ENCODE measurements around the gene VASH1.
"Not testable (repeated sequence)": the region's sequence is repeated elsewhere in the genome, so short reads cannot be mapped to it uniquely, and the experiment has no call there.

The VASH1 gene

DNA sequence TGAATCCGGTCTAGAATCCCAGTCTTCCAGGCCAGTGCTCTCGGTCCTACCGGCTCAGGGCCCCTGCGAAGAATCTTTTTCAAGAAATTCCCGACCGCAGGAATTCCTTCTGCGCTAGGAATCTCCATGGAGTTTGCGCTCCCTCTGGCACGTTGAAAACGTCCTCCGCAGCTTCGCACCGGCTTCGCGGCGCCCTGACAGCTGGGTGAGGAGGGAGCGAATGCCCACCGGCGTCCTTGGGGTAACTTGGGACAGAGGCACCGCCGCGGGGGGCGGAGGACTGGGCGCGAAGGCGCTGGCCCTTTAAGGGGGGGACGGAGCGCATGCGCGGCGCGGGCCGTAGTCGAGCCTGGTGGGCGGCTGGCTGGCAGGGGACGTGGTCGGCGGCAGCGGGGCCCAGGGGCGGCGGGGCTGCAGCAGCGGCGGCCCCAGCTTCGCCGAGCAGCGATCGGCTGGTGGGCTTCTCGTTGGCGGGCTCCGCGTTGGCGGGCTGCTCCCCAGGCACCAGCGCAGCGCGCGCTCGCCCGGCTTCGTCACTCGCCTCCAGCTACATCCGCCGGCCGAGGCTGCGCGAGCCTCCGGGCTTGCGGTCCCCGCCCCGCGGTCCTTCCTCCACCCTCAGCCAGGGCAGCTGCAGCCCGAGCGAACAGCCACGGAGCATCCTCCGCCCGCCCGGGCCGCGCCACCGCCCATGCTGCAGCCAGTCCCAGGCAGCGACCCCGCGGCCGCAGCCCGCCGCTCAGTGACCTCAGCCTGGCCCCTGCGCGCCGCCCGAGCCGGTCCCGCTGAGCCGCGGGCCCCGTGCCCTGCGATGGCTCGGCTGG, at the start of gene VASH1:
TSS of gene VASH1 (plus strand) at position 333 of the 824 bp plus-strand sequence. CDS start 1,354 bp downstream, outside the sequence.
- DNase-seq: no peak

DNA sequence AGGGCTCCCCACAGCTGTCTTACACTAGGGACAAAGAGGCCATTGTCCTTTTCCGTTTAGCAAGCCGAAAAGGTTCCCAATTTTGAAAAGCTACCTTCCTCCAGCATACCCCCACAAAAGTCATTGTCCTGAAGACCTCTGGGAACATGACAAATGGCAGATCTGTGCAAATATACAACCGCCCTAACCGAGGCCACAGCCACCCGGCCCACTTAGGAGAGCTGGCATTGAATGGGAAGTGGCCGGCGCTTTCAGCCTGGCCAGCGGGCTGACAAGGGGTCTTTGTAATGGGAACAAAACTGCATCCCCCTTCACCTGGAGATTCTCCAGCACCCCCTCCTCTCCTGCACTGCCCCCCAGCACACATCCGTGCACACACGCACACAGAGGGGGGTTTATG, 48.1 kb upstream of the VASH1 start:
- no peak for DNase-seq

DNA sequence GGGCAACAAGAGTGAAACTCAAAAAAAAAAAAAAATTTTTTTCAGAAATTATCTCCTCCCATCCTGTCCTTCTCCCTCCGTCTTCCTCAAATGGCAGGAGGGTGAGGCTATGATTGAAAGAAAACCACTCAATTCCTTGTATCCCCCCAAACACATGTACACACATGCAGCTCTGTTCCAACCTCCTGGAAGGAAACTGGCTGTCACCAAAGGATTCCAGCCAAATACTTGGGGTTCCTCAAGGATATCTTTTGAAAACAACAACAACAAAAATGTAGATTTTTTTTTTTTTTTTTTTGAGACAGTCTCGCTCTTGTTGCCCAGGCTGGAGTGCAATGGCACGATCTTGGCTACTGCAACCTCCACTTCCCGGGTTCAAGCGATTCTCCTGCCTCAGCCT, 46.8 kb upstream of the VASH1 start:
- DNase-seq: no peak

DNA sequence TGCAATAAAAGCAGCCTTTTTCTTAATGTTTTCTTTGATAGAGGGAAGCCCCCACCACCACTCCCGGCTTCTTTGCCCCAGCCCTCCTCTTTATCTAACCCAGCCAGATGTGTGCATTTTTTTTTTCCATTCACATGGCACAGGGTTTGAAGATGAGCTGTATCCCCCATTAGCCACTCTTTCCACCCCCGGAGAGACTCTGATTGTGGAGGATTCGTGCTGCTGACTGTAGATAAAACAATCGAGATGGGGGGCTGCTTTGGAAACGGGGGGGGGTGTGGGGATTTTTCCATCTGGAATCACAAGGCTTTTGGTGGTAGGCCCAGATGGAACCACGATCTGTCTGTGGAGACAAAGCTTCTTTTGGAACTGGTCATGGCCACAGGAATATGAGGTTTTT, 46.2 kb upstream of the VASH1 start:
- DNase-seq: no peak

DNA sequence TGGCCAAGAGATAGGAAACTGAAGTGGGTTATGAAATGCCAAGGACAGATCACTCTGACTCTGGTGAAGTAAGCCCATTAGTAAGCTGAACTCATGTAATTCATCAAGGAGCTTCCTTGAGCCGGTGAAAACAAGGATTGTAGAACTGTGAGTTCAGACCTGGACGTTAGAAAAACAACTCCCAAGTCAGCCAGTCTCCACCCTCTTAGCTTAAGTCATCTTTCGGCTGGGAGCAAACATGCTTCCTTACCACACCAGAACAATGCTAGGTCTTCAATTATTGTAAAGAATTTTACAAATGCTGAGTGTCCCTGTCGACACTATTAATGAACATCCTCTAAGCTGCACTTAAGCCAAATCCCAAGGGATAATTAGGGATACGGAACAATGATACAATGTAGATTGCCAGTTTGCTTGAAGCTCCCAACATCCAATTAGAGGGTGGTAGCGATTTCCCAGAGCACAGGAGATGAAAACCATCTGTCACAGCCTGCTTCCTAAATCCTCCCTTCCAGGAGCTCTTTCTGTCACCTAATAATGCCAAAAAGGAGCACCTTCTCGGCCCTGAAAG, 45.7 kb upstream of the VASH1 start:
- DNase-seq: no peak

DNA sequence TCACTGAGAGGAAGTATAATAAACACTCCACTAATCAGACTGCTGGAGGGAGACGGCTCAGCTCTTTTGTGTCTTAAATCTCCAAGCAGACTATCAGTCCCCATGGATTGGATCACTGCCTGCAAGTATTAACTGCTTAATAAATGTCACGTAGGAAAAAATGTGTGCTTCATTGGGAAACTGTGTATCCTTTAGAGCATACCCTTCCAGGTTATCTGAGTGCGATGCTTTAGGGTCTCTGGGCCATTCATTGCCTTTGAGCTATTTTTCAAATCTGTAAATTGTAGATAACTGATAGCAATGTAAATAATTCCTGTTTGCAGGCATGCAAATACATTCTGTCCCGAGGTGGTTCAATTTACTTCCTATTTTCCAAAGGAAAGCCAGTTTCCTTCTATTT, 45.0 kb upstream of the VASH1 start:
- DNase-seq: no peak

DNA sequence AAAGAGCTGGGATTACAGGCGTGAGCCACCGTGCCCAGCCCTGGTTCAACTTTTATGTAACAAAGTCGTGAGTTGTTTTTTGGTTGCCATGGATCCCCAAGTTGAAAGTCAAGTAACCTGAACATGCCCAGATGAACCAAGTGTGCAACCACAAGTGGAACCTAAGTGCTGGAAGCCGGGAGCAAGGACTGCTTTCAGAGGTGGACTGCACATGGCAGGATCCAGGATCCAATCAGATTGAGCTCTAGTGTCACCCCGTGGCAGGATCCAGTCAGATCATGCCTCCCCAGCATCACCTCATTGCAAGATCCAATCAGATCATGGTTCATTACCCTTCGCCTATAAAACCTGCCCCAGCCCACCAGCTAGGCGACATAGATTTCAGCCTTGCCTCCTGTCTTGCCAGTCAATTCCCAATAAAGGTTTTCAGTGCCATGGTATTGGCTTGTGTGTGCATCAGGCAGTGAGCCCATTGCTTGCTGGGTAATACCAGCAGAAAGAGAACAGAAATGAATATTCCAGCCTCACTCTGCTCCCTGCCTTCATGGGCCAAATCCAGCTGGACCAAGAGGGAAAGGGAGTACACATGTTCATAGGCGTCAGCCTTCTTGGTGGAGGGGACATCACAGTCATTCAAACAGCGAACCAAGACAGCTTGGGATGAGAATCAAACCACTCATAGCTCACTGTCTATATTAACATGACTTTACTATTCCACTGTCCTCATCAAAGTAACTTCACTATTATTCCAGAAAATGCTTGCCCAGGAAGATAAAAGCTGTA, 43.6 kb upstream of the VASH1 start:
- no peak for DNase-seq

DNA sequence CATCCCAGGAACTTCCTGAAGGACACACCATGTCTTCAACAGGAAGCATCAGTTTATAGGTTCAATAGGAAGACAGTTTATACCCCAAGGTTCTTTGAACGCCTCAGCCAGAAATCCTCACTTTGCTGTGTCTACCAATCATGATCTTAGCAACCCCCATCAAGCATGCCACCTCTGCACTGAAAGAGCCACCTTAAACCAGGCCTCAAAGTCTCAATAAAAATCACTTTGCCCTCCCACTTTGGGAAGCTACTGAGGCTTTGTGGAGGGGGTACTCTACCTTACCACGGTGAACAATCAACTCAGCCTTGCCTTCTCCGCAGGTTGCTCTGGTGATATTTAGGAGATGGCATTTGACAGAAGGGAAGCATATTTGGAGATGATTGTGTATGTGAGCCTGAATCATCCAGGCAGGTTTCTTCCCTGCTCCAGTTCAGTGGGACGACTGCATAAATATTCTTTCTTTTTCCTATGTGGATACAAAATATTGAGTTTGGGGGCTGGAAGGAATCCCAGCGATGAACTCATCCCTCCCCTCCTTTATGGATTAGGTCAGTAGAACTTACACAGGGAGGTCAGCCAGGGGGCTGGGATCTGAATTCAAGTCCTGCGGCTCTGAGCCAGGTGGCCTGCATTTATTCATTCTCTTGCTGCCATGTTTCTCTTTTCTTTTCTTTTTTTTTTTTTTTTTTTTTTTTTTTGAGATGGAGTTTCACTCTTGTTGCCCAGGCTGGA, 42.8 kb upstream of the VASH1 start:
- DNase-seq: no peak

DNA sequence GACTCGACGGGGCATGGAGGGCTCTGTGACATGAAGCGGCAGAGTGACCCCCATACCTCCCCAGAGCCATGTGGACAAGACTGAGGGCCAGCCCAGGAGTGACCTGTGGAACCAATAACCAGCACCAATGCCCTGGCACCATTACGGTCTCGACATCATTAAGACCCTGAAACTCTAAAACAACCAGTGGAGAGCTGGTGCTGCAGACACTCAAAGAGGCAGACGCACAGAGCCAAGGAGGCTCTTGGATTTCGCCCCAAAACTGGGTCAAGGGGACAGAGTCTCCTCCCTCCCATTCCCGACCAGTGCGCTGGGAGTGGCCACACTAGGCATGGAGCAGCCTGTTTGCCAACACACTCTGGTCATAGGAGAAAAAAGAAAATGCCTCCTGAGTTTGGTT, 41.6 kb upstream of the VASH1 start:
- no peak for DNase-seq

DNA sequence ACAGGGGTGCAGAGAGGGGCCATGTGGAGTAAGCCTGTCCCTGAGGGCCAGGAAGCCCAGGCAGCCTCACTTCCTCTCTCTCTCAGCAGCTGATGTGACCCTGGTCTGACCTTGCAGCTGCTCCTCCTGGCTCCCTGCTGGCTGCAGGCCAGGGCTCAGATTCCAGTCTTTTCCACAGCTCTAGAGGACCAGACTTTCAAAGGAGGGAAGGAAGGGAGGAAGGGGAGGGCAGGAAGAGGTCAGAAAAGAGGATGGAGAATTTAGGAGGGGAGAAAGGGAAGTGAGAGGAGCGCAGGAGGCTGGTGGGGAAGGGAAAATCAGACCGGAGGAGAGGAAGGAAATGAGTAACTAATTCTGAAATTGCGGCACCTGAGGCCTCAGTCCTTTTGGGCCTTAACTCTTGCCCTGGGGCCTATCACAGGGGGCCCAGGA, 40.9 kb upstream of the VASH1 start:
- DNase-seq: no peak

DNA sequence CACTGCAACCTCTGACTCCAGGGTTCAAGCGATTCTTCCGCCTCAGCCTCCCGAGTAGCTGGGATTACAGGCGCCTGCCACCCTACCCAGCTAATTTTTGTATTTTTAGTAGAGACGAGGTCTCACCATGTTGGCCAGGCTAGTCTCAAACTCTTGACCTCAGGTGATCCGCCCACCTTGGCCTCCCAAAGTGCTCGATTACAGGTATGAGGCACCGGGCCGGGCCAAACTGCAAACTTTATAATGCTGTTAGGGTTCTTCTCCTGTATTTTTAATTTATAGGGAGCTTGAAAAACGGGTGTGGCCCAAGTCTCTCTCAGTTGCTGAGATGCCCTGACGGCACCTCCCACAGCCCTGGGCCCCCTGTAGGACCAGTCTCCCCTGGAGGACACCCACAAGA, 39.8 kb upstream of the VASH1 start:
- not testable (repeated sequence) for DNase-seq

DNA sequence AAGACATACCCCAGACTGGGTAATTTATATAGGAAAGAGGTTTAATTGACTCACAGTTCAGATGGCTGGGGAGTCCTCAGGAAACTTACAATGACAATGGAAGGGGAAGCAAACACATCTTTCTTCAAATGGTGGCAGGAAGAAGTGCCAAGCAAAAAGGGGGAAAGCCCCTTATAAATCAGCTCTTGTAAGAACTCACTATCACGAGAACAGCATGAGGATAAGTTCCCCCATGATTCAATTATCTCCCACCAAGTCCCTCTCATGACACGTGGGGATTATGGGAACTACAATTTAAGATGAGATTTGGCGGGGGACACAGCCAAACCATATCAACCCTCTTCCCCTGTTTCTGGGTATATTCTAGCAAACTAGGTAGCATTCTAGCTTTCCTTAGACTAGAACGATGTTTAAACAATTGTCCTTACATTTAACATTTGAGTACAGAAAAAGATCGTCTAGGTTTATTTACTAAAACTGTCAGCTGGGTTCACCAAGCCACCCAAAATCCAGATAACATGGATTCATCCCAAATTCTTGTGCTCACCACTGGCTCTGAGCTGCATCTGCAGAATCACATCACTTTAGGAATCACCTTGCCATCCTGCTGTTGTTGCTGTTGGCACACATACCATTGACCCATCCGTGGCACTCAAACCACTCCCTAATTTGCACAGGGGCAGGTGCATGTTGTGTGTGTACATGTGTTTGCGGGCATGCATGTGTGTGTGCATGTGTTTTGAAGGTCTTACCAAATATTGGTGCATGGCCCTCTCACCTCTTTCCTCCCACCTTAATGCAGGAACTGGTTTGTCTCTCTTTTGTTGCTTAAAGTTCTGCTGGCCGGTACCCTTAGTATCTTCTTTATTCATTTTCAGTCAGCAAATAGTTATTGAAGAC, 36.4 kb upstream of the VASH1 start:
- DNase-seq: no peak

DNA sequence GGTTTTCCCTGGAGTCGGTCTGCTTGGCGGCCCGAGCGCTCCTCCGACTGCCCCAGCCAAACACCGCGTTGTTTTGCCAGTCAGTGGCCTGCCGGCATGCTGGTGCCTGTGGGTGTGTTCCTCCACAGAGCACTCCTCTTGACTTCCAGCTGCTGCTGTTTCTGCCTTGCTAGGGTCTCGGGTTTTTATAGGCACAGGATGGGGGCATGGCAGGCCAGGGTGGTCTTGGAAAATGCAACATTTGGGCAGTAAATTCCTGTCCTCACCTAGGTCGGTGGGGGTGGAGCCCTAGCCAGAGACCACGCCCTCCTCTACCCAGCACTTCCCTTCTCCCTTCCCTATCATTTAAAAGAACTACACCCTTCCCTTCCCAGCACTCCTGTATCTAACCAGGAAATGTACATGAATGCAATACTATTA, 34.7 kb upstream of the VASH1 start:
- DNase-seq: no peak

DNA sequence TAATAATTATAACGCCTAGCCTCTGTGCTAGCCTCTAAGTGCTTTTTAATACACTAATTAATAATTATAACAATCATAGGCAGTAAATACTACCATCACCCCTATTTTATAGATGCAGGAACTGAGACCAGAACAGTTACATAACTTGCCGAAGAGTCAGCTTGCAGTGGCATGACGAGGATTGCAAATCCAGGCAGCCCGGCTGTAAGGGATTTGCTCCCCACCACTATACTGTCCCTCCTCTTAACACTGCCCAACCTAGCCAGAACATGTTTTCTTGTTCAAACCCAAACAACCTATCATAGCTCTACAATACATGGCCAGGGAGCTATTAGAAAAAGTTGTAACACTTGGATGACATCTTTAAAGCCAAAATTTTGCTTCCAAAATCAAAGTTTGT, 33.9 kb upstream of the VASH1 start:
- DNase-seq: no peak

DNA sequence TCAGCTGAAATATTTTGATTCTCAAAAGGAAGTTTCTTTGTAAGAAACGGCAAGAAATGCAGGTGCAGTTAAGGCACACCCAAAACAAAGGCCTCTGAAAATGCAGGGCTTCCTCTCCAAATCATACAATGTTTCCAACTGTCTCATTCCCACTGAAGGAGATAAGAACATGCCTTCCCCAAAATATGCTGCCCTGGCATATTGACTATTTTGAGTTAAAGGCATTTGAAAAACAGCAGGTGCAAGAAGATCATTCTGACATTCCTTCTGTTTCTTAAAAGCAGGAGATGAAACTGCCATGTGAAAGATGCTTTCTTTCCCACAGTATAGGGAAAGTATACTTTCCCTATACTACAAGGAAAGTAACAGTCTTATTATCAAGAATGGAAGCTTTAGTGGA, 33.4 kb upstream of the VASH1 start:
- DNase-seq: no peak

DNA sequence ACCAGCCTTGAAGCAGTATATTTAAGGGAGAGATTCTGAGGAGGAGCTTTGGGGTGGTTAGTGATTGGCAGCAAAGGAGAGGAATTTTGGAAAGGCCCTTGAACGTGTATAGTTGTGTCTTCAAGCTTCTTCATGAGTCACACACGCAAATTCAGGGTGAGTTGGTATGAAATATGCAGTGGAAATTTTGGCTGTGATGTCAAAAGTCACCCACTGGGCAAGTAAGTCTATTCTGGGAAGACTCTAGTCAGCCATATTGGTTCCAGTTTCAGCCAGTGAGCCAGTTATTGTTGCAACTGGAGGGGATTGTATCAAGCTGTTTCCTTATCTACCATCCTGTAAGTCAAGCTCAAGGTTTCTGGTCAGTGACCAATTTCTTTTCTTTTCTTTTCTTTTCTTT, 32.0 kb upstream of the VASH1 start:
- no peak for DNase-seq

DNA sequence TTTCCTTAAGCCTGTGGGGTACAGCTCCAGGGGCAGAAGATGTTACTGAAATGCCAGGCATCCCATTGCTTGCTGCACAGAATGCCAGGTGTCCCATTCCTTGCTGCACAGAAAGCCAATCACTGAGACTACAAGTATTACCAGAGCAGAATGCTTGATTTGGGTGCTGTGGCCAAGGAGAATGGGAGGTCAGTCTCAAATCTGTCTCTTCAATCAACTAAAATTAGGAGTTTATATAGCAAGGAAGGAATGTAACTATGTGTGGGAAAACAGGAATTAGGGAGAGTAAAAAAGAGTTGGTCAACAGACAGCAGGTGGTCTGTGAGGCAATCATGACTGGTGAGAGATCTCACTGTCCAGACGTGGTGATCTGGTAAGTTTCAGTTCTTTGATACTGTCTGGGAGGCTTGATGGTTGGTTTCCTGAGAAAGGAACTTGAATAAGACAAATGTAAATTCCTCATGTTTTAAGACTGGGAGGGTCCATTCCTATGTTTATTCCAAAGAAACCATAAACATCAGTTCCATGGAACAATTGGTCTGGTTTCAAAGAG, 31.2 kb upstream of the VASH1 start:
- no peak for DNase-seq

DNA sequence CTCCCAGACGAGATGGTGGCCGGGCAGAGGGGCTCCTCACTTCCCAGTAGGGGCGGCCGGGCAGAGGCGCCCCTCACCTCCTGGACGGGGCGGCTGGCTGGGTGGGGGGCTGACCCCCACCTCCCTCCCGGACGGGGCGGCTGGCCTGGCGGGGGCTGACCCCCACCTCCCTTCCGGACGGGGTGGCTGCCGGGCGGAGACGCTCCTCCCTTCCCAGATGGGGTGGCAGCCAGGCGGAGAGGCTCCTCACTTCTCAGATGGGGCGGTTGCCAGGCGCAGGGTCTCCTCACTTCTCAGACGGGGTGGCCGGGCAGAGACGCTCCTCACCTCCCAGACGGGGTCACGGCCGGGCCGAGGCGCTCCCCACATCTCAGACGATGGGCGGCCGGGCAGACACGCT, 26.8 kb upstream of the VASH1 start:
- not testable (repeated sequence) for DNase-seq

DNA sequence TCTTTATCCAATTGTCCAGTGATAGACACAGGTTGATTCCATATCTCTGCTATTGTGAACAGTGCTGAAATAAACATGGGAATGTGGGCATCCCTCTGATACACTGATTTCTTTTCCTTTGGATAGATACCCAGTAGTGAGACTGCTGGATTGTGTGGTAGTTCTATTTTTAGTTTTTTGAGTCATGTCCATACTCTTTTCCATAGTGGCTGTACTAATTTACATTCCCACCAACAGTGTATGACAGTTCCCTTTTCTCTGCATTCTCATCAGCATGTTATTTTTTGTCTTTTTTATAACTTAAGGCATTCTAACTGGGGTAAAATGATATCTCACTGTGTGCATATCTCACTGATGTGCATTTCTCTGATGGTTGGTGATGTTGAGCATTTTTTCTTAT, 24.8 kb upstream of the VASH1 start:
- no peak for DNase-seq

DNA sequence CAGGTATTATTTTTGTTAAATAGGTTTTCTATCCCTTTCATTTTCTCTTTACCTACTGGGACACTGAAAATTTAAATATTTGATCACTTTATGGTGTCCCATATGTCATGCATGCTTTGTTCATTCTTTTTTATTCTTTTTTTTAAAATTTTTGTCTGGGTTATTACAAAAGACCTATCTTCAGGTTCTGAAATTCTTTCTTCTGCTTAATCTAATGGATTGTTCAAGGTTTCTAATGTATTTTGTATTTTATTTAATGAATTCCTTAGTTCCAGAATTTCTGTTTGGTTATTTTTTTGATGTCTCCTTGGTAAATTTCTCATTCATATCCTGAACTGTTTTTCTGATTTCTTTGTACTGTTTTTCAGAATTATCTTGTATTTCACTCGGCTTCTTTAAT, 20.2 kb upstream of the VASH1 start:
- no peak for DNase-seq

DNA sequence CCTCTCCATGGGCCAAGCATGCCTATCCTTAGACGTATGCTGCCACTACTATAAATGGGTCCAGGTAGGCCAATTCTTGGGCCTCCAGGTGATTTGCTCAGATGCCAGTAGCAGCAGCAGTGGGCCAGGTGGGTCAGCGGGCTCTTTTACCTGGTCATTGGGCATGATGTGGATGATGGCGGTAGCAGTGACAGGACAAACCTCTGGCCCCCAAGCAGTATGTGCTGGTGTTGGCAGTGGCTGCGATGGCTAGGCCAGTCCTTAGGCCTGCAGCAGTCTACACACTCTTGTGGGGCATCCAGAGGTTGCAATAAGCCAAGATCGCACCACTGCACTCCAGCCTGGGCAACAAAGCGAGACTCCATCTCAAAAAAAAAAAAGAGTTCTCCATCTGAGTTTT, 19.1 kb upstream of the VASH1 start:
- DNase-seq: no peak

DNA sequence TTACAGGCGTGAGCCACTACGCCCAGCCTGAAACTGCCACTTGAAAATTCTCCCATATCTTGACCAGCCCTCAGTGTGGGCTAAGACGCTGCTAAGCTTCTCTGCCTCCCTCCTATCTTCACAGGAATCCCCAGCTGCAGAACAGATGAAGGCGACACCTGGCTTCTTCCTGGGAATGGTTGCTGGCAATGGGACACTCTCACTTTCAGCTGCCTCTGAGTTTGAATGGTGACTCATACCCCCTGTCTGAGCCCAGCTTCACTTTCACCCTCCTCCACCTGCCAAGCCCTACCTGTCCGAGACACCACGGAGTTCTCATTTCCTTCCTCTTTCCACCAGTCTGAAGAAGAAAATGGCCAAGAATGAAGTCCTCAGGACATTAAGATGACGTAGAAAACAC, 18.3 kb upstream of the VASH1 start:
- DNase-seq: no peak

Measured in NCI-H1048 (cell line).